HG02870 (cell line): ENCODE results near the gene CPT1B.
"Not testable (repeated sequence)": the region's sequence is repeated elsewhere in the genome, so short reads cannot be mapped to it uniquely, and the experiment has no call there.

Source experiments
- ATAC-seq: cut with Tn5 transposase; IDR thresholded peaks from one replicate; pipeline ENCODE4 v1.9.1; 2021; ENCODE audit warnings: mild to moderate bottlenecking, moderate library complexity; ENCODE audit not compliant: unreplicated experiment

Gene CPT1B

DNA sequence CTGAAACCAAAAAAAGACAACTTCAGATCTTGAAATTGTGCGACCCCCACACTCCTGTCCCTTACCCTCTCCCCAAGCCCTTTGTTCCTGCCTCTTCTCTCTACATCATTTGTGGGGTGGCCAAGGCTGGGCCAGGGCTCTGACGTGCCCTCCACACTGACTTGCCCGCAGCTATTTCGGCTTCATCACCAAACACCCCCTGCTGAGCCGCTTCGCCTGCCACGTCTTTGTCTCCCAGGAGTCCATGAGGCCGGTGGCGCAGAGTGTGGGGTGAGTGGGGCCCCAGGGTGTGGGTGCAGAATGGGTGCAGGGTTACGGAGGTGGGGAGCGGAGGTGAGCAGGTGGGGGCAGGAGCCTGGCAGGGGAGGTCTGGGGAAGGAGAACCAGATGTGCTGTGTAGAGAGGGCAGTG, 31.8 kb upstream of the CPT1B start:
- ATAC-seq: no peak

DNA sequence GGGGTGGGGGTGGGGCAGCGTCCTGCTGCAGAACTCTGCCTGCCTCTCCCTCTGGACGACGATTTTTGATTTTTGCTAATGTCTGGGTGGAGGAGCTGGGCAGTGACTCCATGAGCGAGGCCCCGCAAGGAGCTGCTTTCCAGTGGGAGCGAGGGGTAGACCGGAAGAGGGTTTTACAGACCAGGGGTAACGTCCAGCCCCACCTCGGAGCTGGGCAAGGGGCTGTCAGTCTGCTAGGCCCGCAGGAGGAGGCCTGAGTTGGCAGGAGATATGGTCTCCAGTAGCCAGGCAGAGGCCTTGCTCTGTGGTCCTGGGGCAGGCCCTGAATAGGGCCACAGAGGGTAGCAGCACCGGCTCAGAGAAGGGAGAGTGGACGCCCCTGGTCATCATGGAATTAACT, 31.4 kb upstream of the CPT1B start:
- no peak for ATAC-seq

- ATAC-seq: no peak
Measured at GRCh38 chr22:50608996-50609395, 30.8 kb upstream of the CPT1B start.

GRCh38 chr22:50608058-50608840, 30.0 kb upstream of the CPT1B start:
- ATAC-seq: not testable (repeated sequence)

- ATAC-seq: no peak
Measured at GRCh38 chr22:50607659-50608020, 29.4 kb upstream of the CPT1B start.

DNA sequence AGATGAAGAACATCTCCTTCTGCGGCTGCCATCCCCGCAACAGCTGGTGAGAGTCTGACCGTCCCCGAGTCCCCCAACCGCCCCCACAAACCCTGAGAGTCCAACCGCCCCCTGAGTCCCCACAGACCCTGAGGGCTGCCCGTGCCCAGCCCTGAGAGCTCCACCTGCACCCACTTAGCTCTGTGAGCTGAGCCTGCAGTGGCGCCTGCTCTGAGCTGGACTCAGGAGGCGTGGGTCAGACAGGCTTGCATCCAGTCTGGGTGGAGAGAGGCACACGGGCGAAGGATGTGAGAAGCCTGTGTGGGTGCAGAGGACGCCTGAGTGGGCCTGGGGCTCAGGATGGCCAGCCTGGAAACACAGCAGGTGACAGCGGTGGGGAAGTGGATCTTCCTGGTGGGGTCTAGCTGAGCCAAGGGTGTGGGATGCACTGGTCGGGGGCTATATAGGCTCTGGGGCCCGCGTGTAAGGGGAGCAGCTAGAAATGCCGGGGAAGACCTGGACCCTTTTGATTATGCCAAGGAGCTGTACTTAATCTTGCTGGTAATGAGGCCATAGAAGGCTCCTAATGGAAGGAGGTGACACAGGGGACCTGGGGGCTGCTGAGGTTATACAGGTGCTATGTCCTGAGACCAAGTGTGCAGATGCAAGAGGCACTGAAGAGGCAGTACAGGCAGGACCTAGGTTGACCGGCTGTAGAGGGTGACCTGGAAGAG, 28.9 kb upstream of the CPT1B start:
- no peak for ATAC-seq

DNA sequence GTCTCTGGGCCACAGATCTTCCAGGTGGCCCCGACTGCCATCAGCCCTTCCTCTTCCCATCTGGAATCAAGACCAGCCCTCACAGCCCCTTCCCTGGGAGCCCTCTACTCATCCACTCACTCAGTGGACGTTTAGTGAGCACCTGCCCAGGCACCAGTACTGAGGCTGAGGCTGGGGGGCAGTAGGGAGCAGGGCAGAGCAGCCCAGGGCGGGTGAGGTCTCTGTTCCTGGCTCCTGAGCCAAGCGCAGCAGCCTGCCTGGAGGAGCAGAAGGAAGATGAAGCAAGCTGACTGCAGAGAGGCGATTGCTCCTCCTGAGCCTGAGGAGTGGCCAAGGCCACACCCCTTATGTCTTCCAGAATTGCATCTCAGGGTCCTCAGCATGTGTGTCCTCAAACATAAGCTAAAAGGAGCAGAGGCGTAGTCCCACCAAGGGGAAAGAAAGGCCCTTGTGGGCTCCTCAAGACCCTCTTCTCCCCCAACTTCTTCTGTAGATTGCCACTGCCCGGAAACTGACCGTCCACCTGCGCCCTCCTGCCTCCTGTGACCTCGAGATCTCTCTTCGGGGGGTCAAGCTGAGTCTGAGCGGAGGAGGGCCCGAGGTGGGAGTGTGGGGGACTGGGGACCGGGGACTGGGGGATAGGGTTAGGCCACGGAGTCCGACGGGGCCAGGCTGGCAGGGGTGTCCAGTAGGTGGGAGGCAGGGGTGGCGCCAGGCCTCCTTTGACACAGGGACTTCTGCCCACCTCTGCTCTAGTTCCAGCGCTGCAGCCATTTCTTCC, 28.1 kb upstream of the CPT1B start:
- no peak for ATAC-seq

DNA sequence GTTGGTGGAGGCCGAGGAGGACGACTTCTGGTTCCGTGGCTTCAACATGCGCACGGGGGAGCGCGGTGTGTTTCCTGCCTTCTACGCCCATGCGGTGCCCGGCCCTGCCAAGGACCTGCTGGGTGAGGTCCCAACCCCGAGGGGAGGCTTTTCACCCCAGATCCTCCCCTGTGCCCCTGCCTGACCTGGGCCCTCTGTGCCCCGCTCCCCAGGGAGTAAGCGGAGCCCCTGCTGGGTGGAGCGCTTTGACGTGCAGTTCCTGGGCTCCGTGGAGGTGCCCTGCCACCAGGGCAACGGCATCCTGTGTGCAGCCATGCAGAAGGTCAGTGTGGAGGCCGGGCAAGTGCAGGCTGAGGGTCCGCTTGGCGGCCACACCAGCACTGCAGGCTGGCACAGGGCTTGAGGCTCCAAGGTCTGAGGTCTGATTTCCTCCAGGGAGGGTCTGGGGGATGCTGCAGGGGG, 27.4 kb upstream of the CPT1B start:
- no peak for ATAC-seq

GRCh38 chr22:50605002-50605612, 26.9 kb upstream of the CPT1B start:
- no peak for ATAC-seq

- ATAC-seq: no peak
Measured at GRCh38 chr22:50604256-50605001, 26.2 kb upstream of the CPT1B start.

- no peak for ATAC-seq
Measured at GRCh38 chr22:50603511-50604255, 25.5 kb upstream of the CPT1B start.

GRCh38 chr22:50602338-50602700, 24.1 kb upstream of the CPT1B start:
- ATAC-seq: no peak

DNA sequence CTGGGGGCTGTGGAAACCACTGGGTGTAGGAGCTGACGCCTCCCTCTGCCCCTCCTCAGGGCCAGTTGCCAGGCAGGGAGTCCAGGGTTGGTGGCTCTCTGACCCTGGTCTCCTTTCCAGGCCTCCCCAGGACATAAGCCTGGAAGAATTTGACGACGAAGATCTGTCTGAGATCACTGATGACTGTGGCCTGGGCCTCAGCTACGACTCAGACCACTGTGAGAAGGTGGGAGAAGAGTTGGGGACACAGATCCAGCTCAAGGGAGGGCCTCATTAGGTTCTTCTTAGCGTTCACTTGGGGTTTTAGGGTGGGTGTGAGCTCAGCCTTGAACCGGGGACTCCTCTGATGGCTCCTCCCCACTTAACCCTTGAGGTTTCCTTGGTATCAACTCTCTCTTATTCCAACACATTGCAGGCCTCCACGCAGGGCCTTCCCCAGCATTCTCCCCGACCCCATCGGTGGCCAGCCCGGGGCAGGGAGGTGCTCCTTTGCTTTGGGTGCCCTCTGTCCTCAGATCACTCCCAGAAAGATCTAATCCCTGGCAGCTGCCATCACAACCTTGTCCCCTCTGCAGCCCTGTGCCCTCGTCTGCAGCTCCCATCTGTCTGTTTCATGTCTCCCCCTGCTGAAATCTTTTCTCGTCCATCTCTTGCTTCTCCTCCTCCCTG, 23.6 kb upstream of the CPT1B start:
- ATAC-seq: no peak

GRCh38 chr22:50600967-50601668, 22.9 kb upstream of the CPT1B start:
- ATAC-seq: no peak

DNA sequence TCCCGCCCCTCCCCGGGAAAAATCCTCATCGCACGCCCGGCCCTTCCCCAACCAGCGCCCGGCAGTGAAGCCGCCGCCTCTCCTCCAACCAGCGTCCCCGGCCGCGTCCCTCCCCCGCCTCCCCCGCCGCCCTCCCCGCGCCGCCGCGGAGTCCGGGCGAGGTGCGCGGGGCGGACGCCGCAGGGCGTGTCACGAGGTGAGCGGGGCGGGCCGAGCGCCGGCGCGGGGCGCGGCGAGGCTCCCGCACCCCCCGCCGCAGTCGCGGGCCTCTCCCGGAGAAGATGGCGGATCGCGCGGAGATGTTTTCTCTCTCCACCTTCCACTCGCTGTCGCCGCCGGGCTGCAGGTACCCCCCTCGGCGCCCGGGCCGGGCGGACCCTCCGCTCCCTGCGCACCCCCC, 22.3 kb upstream of the CPT1B start, which contains the start of gene MAPK8IP2:
TSS of gene MAPK8IP2 (plus strand) at position 256 of the 400 bp plus-strand sequence. CDS start at position 282, 26 bp downstream.
- ATAC-seq: no peak

- no peak for ATAC-seq
Measured at GRCh38 chr22:50599816-50600455, 21.7 kb upstream of the CPT1B start.

DNA sequence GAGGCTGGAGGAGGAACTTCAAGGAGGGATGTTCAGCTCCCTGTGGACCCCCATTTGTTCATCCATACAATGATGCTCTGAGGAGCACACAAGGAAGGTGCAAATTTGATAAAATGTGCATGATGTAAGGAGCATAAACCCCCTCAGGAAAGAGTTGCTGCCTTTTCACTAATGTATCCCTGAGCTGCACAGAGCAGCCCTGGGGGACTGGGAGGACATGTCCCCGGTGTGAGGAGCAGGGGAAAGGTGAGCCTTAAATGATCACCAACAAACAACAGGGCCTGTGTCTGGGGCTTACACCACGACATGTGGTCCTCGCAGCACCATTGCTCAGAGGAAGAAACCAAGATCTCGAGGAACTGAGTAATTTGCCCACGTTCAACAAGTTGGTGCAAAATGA, 18.9 kb upstream of the CPT1B start:
- no peak for ATAC-seq

- ATAC-seq: no peak
Measured at GRCh38 chr22:50595189-50595588, 17.0 kb upstream of the CPT1B start.
